OCI-LY3 (cell line): ENCODE data around the gene KRT14.

Source experiments
- H2AFZ ChIP-seq: fragments of 200-600, 300-600 bp; shearing (Covaris generic); 2 replicates; pipeline ENCODE4 v1.6.0; 2014; ENCODE audit warnings: antibody characterized with exemption, low read depth, low read length
- H3K27ac ChIP-seq: fragments of 200-600, 300-600 bp; sonication (generic); 2 replicates; pipeline ENCODE4 v1.5.1; 2014; ENCODE audit warnings: mild to moderate bottlenecking, low read length, moderate library complexity, mixed read lengths
- H3K27me3 ChIP-seq: fragments of 200-600, 300-600 bp; sonication (generic); 2 replicates; pipeline ENCODE4 v1.6.1; 2014; ENCODE audit warnings: low read depth, low read length, mixed read lengths
- H3K36me3 ChIP-seq: fragments of 200-600, 300-600 bp; sonication (generic); replicated peaks from 2 replicates; pipeline ENCODE3; 2014; ENCODE audit warnings: low read depth, low read length, mixed read lengths
- H3K4me1 ChIP-seq: fragments of 300-600, 200-600 bp; sonication (generic); 2 replicates; pipeline ENCODE4 v1.6.1; 2014; ENCODE audit warnings: low read length, mixed read lengths
- H3K4me2 ChIP-seq: fragments of 200-600, 300-600 bp; sonication (generic); 2 replicates; pipeline ENCODE4 v1.6.1; 2014; ENCODE audit warnings: low read length, mixed read lengths
- H3K4me3 ChIP-seq: fragments of 300-600, 200-600 bp; sonication (generic); 2 replicates; pipeline ENCODE4 v1.5.1; 2014; ENCODE audit warnings: antibody characterized with exemption, mild to moderate bottlenecking, low read length, moderate library complexity
- H3K79me2 ChIP-seq: fragments of 300-600, 200-600 bp; shearing (Covaris generic); 2 replicates; pipeline ENCODE4 v1.6.1; 2014; ENCODE audit warnings: mild to moderate bottlenecking, low read length, mixed read lengths
- H3K9ac ChIP-seq: fragments of 300-600, 200-600 bp; shearing (Covaris generic); 2 replicates; pipeline ENCODE4 v1.6.0; 2014; ENCODE audit warnings: mild to moderate bottlenecking, low read length, moderate library complexity
- H3K9me3 ChIP-seq: fragments of 200-600, 300-600 bp; shearing (Covaris generic); 2 replicates; pipeline ENCODE4 v1.6.1; 2014; ENCODE audit warnings: low read length, mixed read lengths; ENCODE audit not compliant: insufficient read depth
- H4K20me1 ChIP-seq: fragments of 200-600, 300-600 bp; sonication (generic); 2 replicates; pipeline ENCODE4 v1.6.1; 2016; ENCODE audit warnings: low read length, mixed read lengths; ENCODE audit not compliant: insufficient read depth
- EZH2phosphoT487 ChIP-seq: fragments of 200-600 bp; shearing (Covaris generic); IDR thresholded peaks from 2 replicates; pipeline ENCODE4 v1.6.1; 2018; ENCODE audit warnings: antibody characterized with exemption, mixed run types, low read depth
- TF ChIP-seq, protein P1 (sequence below): fragments of 200-600, 300-600 bp; sonication (generic); IDR thresholded peaks from 2 replicates; pipeline ENCODE4 v1.5.1; 2014; ENCODE audit warnings: antibody characterized with exemption, low read length, low read depth

KRT14 gene

GRCh38 chr17:41599680-41600079 is 13.0 kb upstream of the KRT14 start:
- H3K9me3 ChIP-seq = no peaks in the 10 kb centered on the region
- no peaks in the 10 kb centered on the region for H3K4me1 ChIP-seq
- no peaks in the 10 kb centered on the region for H4K20me1 ChIP-seq
- H2AFZ ChIP-seq = no peak overlapping the region
- no peak overlapping the region for H3K4me3 ChIP-seq
- H3K27me3 ChIP-seq = peaks cover 16% of the 10 kb centered on the region; the same call in 1 of the 2 replicates
- no peak for TF ChIP-seq EZH2phosphoT487
- TF ChIP-seq, protein P1, sequence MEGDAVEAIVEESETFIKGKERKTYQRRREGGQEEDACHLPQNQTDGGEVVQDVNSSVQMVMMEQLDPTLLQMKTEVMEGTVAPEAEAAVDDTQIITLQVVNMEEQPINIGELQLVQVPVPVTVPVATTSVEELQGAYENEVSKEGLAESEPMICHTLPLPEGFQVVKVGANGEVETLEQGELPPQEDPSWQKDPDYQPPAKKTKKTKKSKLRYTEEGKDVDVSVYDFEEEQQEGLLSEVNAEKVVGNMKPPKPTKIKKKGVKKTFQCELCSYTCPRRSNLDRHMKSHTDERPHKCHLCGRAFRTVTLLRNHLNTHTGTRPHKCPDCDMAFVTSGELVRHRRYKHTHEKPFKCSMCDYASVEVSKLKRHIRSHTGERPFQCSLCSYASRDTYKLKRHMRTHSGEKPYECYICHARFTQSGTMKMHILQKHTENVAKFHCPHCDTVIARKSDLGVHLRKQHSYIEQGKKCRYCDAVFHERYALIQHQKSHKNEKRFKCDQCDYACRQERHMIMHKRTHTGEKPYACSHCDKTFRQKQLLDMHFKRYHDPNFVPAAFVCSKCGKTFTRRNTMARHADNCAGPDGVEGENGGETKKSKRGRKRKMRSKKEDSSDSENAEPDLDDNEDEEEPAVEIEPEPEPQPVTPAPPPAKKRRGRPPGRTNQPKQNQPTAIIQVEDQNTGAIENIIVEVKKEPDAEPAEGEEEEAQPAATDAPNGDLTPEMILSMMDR = no peak
- H3K79me2 ChIP-seq = no peaks in the 10 kb centered on the region
- no peak overlapping the region for H3K9ac ChIP-seq
- no peak overlapping the region for H3K27ac ChIP-seq
- H3K36me3 ChIP-seq = no peaks in the 10 kb centered on the region
- H3K4me2 ChIP-seq = no peak overlapping the region

DNA sequence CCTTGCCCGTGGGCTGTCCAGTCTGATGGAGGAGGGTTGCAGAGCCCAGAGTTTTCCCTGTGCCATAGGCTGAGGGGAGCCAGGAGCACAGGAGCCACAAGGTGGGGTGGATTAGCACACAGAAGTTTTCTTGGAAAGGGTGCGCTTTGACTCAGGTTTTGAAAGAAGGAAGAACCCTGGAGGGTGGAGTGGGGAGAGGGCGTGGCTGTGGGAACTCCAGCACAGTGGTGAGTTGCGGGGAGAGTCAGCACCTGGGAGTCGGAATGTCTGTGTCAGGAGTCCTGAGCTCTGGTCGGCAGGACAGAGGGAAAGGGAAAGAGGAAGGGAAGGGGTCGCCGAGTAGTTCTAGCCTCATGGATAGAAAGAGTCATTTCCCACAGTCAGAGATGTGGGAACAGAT is 8.9 kb upstream of the KRT14 start:
- Histone ChIP-seq H2AFZ (no peak overlapping the region), H3K27ac (no peak overlapping the region), H3K4me3 (no peak overlapping the region), H3K79me2 (no peaks in the 10 kb centered on the region), H3K9ac (no peak overlapping the region), H3K4me2 (no peak overlapping the region), H3K9me3 (no peaks in the 10 kb centered on the region), H3K27me3 (0 out of 2 replicates have a peak, but pooled peaks cover 9% of the 10 kb centered on the region), H3K36me3 (no peaks in the 10 kb centered on the region), H4K20me1 (no peaks in the 10 kb centered on the region), H3K4me1 (no peaks in the 10 kb centered on the region)
- no peak for TF ChIP-seq EZH2phosphoT487
- TF ChIP-seq, protein P1 = no peak

DNA sequence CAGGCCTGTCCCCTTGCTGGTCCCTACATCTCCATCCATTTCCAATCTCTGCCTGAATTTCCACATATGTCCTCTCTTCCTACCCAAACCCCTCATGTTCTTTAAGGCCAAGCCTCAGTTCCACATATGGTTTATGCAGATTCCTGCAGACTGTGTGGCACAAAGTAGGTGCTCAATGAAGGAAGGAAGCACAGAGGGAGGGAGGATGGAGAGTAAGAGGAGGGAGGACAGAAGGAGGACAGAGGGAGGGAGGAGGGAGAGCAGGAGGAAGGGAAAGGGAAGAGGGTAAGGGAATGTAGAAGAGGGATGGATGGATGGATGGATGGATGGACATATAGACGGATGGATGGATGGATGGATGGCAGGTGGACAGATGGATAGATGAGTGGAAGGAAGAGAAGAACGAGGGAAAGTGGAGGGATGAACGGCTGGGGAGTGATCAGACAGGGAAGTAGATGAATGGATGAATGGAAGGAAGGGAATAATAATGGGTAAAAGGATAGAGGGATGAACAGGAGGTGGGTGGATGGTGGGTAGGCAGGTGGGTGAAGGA is 7.7 kb upstream of the KRT14 start:
- Histone ChIP-seq H3K4me2 (no peak overlapping the region), H3K36me3 (no peaks in the 10 kb centered on the region), H3K27me3 (peaks cover 14% of the 10 kb centered on the region; the same call in 1 of the 2 replicates), H3K9ac (no peak overlapping the region), H4K20me1 (no peaks in the 10 kb centered on the region), H3K4me1 (no peaks in the 10 kb centered on the region), H3K9me3 (no peaks in the 10 kb centered on the region), H3K79me2 (no peaks in the 10 kb centered on the region), H2AFZ (no peak overlapping the region), H3K27ac (no peak overlapping the region), H3K4me3 (no peak overlapping the region)
- no peak for TF ChIP-seq EZH2phosphoT487

DNA sequence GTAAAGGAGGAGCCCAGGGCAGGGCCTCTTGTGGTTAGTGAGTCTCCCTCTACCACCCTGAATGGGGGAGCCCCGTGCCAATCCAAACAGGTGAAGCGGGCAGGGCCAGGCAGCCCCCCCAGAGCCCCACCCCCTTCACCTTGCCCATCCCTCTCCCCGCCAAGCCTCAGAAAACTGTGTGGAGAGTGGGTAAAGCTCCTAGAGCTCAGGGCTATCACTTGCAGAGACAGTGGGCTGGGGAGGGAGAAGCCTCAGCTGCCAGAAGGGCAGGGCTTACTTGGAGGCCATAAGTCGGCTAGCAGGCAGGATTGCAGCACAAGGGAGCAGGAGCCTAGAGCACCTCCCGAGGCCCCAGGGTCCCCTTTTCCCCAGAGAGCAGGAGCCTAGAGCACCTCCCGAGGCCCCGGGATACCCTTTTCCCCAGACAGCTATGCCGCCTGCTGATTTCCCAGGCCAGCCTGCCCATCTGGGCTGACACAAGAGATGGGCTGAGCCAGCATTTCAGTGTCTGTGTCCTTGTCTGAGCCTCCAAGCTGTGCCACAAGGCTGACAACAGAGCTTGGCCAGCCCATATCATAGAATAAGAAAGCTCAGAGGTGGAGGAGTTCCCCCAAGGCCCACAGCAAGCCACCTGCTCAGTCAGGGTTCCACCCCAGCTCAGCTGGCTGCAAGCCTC is 6.7 kb upstream of the KRT14 start:
- no peak for TF ChIP-seq EZH2phosphoT487
- TF ChIP-seq, protein P1 = no peak
- H3K27me3 ChIP-seq = peaks cover 16% of the 10 kb centered on the region; the same call in 1 of the 2 replicates
- no peak overlapping the region for H3K4me2 ChIP-seq

More for the DNA sequence above, 6.7 kb upstream of the KRT14 start:
- Histone ChIP-seq H3K36me3 (no peaks in the 10 kb centered on the region), H3K4me3 (no peak overlapping the region), H3K4me1 (no peaks in the 10 kb centered on the region), H3K9me3 (no peaks in the 10 kb centered on the region), H2AFZ (no peak overlapping the region), H3K9ac (no peak overlapping the region), H3K27ac (no peak overlapping the region), H4K20me1 (no peaks in the 10 kb centered on the region), H3K79me2 (no peaks in the 10 kb centered on the region)
